CD14-positive monocyte (primary cell): Measurements from ENCODE around the gene ESF1. TPM values are rescaled to one million over a fixed set of nuclear protein-coding genes. Genes with fewer than 3 reads are reported as not detected.

Experiments
- DNase-seq, 3 donors: peaks; one replicate each; pipeline ENCODE4 v3.0.0-alpha.2; 2011 to 2022
- H2AFZ ChIP-seq: 2 replicates; pipeline ENCODE4 v1.6.0; 2012; ENCODE audit warnings: mild to moderate bottlenecking, low read depth, low read length, inconsistent platforms; ENCODE audit not compliant: insufficient read depth, poor library complexity, severe bottlenecking
- H3K27ac ChIP-seq, 2 donors: 1 replicate in 1 of 2; 2 replicates in 1 of 2; pipeline ENCODE4 v1.5.1; 2012 to 2013; ENCODE audit warnings: low read length in 2 of 2, control low read depth in 1 of 2, inconsistent platforms in 1 of 2, low read depth in 1 of 2, mild to moderate bottlenecking in 1 of 2
- H3K27me3 ChIP-seq, 2 donors: one replicate each; pipeline versions ENCODE4 v1.6.0 to v1.6.1; 2011 to 2013; ENCODE audit warnings: low read length in 2 of 2; ENCODE audit not compliant: control insufficient read depth in 2 of 2, insufficient read depth in 2 of 2
- H3K36me3 ChIP-seq, 2 donors: replicated peaks in 1 of 2; 1 replicate in 1 of 2; 2 replicates in 1 of 2; pipeline versions ENCODE4 v1.5.1 to v1.6.1; 2012 to 2013; ENCODE audit warnings: low read length in 2 of 2, control low read depth in 1 of 2, inconsistent platforms in 1 of 2, mild to moderate bottlenecking in 1 of 2; ENCODE audit not compliant: insufficient read depth in 2 of 2, control insufficient read depth in 1 of 2
- H3K4me1 ChIP-seq, 2 donors: 1 replicate in 1 of 2; 2 replicates in 1 of 2; pipeline versions ENCODE4 v1.5.1 to v1.6.1; 2012 to 2013; ENCODE audit warnings: low read length in 2 of 2, control low read depth in 1 of 2, inconsistent platforms in 1 of 2, mild to moderate bottlenecking in 1 of 2, moderate library complexity in 1 of 2; ENCODE audit not compliant: insufficient read depth in 2 of 2, control insufficient read depth in 1 of 2
- H3K4me2 ChIP-seq: replicated peaks from 2 replicates; pipeline ENCODE3; 2012; ENCODE audit warnings: low read length, moderate library complexity, mild to moderate bottlenecking; ENCODE audit not compliant: poor library complexity, severe bottlenecking; ENCODE audit errors: extremely low read depth
- H3K4me3 ChIP-seq, 3 experiments: fragments of 200-600 bp in 1 of 3; sonication (generic) in 1 of 3; replicated peaks in 1 of 3; 1 replicate in 2 of 3; 2 replicates in 1 of 3; pipeline ENCODE4 v1.5.1; 2011 to 2013; ENCODE audit warnings: low read length in 3 of 3, mild to moderate bottlenecking in 3 of 3, control low read depth in 2 of 3, low read depth in 2 of 3, inconsistent platforms in 1 of 3, moderate library complexity in 1 of 3
- H3K79me2 ChIP-seq: 2 replicates; pipeline ENCODE4 v1.6.0; 2012; ENCODE audit warnings: mild to moderate bottlenecking, control low read depth, inconsistent platforms, low read length, moderate library complexity; ENCODE audit not compliant: insufficient read depth
- H3K9ac ChIP-seq: 2 replicates; pipeline ENCODE4 v1.6.0; 2017; ENCODE audit warnings: low read length, mild to moderate bottlenecking; ENCODE audit not compliant: insufficient read depth, poor library complexity, severe bottlenecking
- H3K9me3 ChIP-seq, 2 donors: replicated peaks in 1 of 2; 1 replicate in 1 of 2; 2 replicates in 1 of 2; pipeline versions ENCODE4 v1.5.1 to v1.6.1; 2012 to 2013; ENCODE audit warnings: low read length in 2 of 2, control low read depth in 1 of 2; ENCODE audit not compliant: control insufficient read depth in 1 of 2, insufficient read depth in 1 of 2
- H4K20me1 ChIP-seq: 2 replicates; pipeline ENCODE4 v1.6.0; 2012; ENCODE audit warnings: mild to moderate bottlenecking, low read length, control low read depth, moderate library complexity; ENCODE audit not compliant: insufficient read depth
- H3K27ac Mint-ChIP-seq, 7 donors: one replicate each; pipeline ENCODE4 v1.8.0; 2020; ENCODE audit warnings: mild to moderate bottlenecking in 7 of 7, mixed read lengths in 7 of 7, moderate library complexity in 6 of 7, inconsistent platforms in 2 of 7
- H3K27me3 Mint-ChIP-seq, 3 donors: one replicate each; pipeline ENCODE4 v1.8.0; 2021 to 2022; ENCODE audit warnings: low read depth in 3 of 3, mild to moderate bottlenecking in 3 of 3, mixed read lengths in 3 of 3, moderate library complexity in 3 of 3, inconsistent platforms in 1 of 3
- H3K36me3 Mint-ChIP-seq, 2 donors: one replicate each; pipeline ENCODE4 v1.8.0; 2020; ENCODE audit warnings: mixed read lengths in 2 of 2, inconsistent platforms in 1 of 2, mild to moderate bottlenecking in 1 of 2
- H3K4me1 Mint-ChIP-seq: one replicate; pipeline ENCODE4 v1.8.0; 2020; ENCODE audit warnings: mild to moderate bottlenecking, mixed read lengths
- H3K4me3 Mint-ChIP-seq, 2 donors: one replicate each; pipeline ENCODE4 v1.8.0; 2020; ENCODE audit warnings: mild to moderate bottlenecking in 2 of 2, mixed read lengths in 2 of 2, moderate library complexity in 1 of 2
- H3K9me3 Mint-ChIP-seq, 7 donors: one replicate each; pipeline ENCODE4 v1.8.0; 2020 to 2022; ENCODE audit warnings: mixed read lengths in 7 of 7, mild to moderate bottlenecking in 6 of 7, moderate library complexity in 6 of 7, inconsistent platforms in 2 of 7
- WGBS: methylation state at CpG from one replicate; pipeline ENCODE4 v1.1.5; 2013; ENCODE audit warnings: missing lambda C conversion rate; ENCODE audit not compliant: insufficient coverage; 5-methylcytosine and 5-hydroxymethylcytosine counted together
- intact Hi-C, 2 donors: fragments of 100-400 bp; cut with micrococcal nuclease; formaldehyde crosslinking; loops; one replicate each; pipeline versions ENCODE4 v1.15.0 to v1.15.1; 2023
- polyA plus RNA-seq, 3 donors: library from polyadenylated mRNA; depleted of rRNA in 1 of 3; unstranded in 2 of 3; stranded (reverse) in 1 of 3; fragments of 300-500 nt in 2 of 3; fragments of >200 nt in 1 of 3; fragmentation: Illumina TruSeq in 2 of 3; gene quantifications; 1 replicate in 2 of 3; 2 replicates in 1 of 3; pipeline ENCODE4 v1.2.3, GENCODE V29; 2012 to 2021
- TF ChIP-seq, protein P1 (sequence below): fragments of 200-600 bp; IDR thresholded peaks from one replicate; pipeline ENCODE4 v1.8.0; 2022; ENCODE audit warnings: antibody characterized with exemption, mild to moderate bottlenecking

Gene ESF1
- polyA plus RNA-seq, 3 donors: 0.73 to 2.3 (median 1.7) TPM

DNA sequence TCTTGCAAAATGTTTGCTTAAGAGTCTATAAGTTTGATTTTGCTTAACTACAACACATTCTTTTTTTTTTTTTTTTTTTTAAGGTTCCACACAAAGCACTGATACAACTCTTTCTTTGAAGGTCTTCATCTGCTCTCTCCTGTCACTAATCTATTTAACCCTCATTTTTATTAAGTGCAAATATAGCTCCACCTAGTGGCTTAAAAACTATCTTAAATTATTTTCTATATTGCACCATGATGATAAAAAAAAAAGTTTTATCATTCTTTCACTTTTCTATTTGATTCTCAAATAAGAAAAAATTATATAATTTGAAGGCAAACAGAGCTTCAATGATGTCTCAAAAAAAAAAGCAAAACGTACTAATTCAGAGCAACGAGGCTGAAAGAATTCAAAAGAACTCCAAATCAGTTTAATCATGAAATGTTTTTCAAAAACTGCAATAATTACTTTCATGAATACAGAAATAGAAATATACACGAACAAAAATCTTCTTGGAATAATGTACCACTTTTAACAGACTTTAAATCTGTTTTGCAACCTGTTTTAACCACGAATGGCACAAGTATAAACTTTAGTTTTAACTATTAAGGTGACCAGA lies 12.8 kb downstream of the ESF1 start:
- no peaks in the 10 kb centered on the region for H3K9me3 ChIP-seq
- H3K27me3 ChIP-seq: no peaks in the 10 kb centered on the region
- no peak overlapping the region for H2AFZ ChIP-seq
- no peak overlapping the region for H3K27ac ChIP-seq
- DNase-seq: peak in 1 of 3 donors; percentile 24
- no peak overlapping the region for H3K27ac Mint-ChIP-seq
- H3K36me3 Mint-ChIP-seq: peaks cover 57 to 77% of the 10 kb centered on the region in 2 donors
- H3K36me3 ChIP-seq: peaks cover 82 to 97% of the 10 kb centered on the region in 2 donors
- H3K79me2 ChIP-seq: no peaks in the 10 kb centered on the region
- WGBS: no CpG with 5 or more reads among the region's 4 CpGs
- no peak overlapping the region for H3K4me3 Mint-ChIP-seq
- peaks cover 0 to 4% (median 0%) of the 10 kb centered on the region in 7 donors for H3K9me3 Mint-ChIP-seq
- TF ChIP-seq, protein P1, sequence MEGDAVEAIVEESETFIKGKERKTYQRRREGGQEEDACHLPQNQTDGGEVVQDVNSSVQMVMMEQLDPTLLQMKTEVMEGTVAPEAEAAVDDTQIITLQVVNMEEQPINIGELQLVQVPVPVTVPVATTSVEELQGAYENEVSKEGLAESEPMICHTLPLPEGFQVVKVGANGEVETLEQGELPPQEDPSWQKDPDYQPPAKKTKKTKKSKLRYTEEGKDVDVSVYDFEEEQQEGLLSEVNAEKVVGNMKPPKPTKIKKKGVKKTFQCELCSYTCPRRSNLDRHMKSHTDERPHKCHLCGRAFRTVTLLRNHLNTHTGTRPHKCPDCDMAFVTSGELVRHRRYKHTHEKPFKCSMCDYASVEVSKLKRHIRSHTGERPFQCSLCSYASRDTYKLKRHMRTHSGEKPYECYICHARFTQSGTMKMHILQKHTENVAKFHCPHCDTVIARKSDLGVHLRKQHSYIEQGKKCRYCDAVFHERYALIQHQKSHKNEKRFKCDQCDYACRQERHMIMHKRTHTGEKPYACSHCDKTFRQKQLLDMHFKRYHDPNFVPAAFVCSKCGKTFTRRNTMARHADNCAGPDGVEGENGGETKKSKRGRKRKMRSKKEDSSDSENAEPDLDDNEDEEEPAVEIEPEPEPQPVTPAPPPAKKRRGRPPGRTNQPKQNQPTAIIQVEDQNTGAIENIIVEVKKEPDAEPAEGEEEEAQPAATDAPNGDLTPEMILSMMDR: peak; percentile 79
- no peak overlapping the region for H3K4me3 ChIP-seq
- no peaks in the 10 kb centered on the region for H4K20me1 ChIP-seq
- no peak overlapping the region for H3K9ac ChIP-seq
- H3K27me3 Mint-ChIP-seq: no peaks in the 10 kb centered on the region
- H3K4me2 ChIP-seq: no peak overlapping the region
- intact Hi-C loops: no loop called here
- peaks cover under 1% of the 10 kb centered on the region for H3K4me1 Mint-ChIP-seq
- no peaks in the 10 kb centered on the region for H3K4me1 ChIP-seq

DNA sequence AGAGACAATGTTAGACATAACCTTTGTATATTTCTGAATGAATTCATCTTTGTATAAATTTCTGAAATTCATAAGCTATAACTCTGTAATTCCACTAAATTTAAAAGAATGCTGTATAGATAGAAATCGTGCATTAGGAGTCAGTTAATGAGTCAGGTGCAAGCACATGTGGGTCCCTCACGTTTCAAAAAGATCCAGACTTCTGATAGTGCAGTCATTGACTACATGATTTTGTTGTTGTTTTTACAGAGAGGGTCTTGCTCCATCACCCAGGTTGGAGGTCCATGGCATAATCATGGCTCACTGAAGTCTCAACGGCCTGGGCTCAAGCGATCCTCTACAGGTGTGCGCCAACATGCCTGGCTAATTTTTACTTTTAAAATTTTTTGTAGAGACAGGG lies 14.6 kb downstream of the ESF1 start:
- peaks cover 85 to 97% of the 10 kb centered on the region in 2 donors for H3K36me3 ChIP-seq
- H3K4me1 ChIP-seq: no peaks in the 10 kb centered on the region
- no peaks in the 10 kb centered on the region for H3K9me3 ChIP-seq
- H3K9me3 Mint-ChIP-seq: peaks cover 0 to 7% (median 3%) of the 10 kb centered on the region in 7 donors
- peaks cover 58 to 79% of the 10 kb centered on the region in 2 donors for H3K36me3 Mint-ChIP-seq
- no peak overlapping the region for H3K4me3 Mint-ChIP-seq
- TF ChIP-seq, protein P1: no peak
- intact Hi-C loops: no loop called here
- H3K9ac ChIP-seq: no peak overlapping the region
- no peaks in the 10 kb centered on the region for H3K79me2 ChIP-seq
- H3K4me3 ChIP-seq: no peak overlapping the region
- H4K20me1 ChIP-seq: no peaks in the 10 kb centered on the region
- no peak overlapping the region for H3K27ac Mint-ChIP-seq
- H3K27me3 ChIP-seq: no peaks in the 10 kb centered on the region
- H3K27ac ChIP-seq: no peak overlapping the region
- WGBS: 100% methylated on average over 3 of the region's 5 CpGs
- H3K27me3 Mint-ChIP-seq: no peaks in the 10 kb centered on the region
- no peak overlapping the region for H3K4me2 ChIP-seq
- H2AFZ ChIP-seq: no peak overlapping the region
- no peaks in the 10 kb centered on the region for H3K4me1 Mint-ChIP-seq
- DNase-seq: no peak
